Keratinocyte (primary cell): ENCODE data around the gene CYB5A. TPM values are rescaled to one million over a fixed set of nuclear protein-coding genes. Genes with fewer than 3 reads are reported as not detected.

ENCODE experiments used
- DNase-seq: peaks from one replicate; pipeline ENCODE4 v3.0.0-alpha.2; 2011; ENCODE audit warnings: low read depth, missing footprints, low spot score
- FAIRE-seq: peaks from 2 replicates; lab custom pipeline; 2011; peaks lifted over from hg19 to GRCh38; lab: Jason Lieb, UNC
- H2AFZ ChIP-seq: 2 replicates; pipeline ENCODE4 v1.6.0; 2012; ENCODE audit warnings: low read length, control low read depth, inconsistent platforms; ENCODE audit not compliant: control insufficient read depth
- H3K27ac ChIP-seq: 2 replicates; pipeline ENCODE4 v1.5.1; 2011; ENCODE audit warnings: low read length; ENCODE audit not compliant: control insufficient read depth, insufficient read depth
- H3K27me3 ChIP-seq: 3 replicates; pipeline ENCODE4 v1.6.0; 2011; ENCODE audit warnings: low read length; ENCODE audit not compliant: control insufficient read depth, insufficient read depth; ENCODE audit errors: extremely low read depth
- H3K36me3 ChIP-seq, 2 experiments: 2 replicates in 1 of 2; 3 replicates in 1 of 2; pipeline ENCODE4 v1.5.1; 2011; ENCODE audit warnings: low read length in 2 of 2, mild to moderate bottlenecking in 1 of 2; ENCODE audit not compliant: control insufficient read depth in 2 of 2, insufficient read depth in 2 of 2; ENCODE audit errors: extremely low read depth in 1 of 2
- H3K4me1 ChIP-seq: 3 replicates; pipeline ENCODE4 v1.5.1; 2011; ENCODE audit warnings: low read length; ENCODE audit not compliant: control insufficient read depth, insufficient read depth; ENCODE audit errors: extremely low read depth
- H3K4me2 ChIP-seq: 3 replicates; pipeline ENCODE4 v1.6.0; 2011; ENCODE audit warnings: low read depth, low read length; ENCODE audit not compliant: control insufficient read depth, insufficient read depth; ENCODE audit errors: extremely low read depth
- H3K4me3 ChIP-seq, 3 experiments: fragments of 200-600 bp in 1 of 3; sonication (generic) in 1 of 3; 2 replicates in 2 of 3; 3 replicates in 1 of 3; pipeline ENCODE4 v1.5.1; 2011 to 2016; ENCODE audit warnings: low read length in 3 of 3, mild to moderate bottlenecking in 3 of 3, control low read depth in 2 of 3, inconsistent platforms in 1 of 3, low read depth in 1 of 3, mixed read lengths in 1 of 3, mixed run types in 1 of 3, moderate library complexity in 1 of 3; ENCODE audit not compliant: control insufficient read depth in 2 of 3, insufficient read depth in 2 of 3; ENCODE audit errors: extremely low read depth in 1 of 3
- H3K79me2 ChIP-seq: 2 replicates; pipeline ENCODE4 v1.6.0; 2012; ENCODE audit warnings: low read length; ENCODE audit not compliant: control insufficient read depth, insufficient read depth
- H3K9ac ChIP-seq: 3 replicates; pipeline ENCODE4 v1.6.0; 2011; ENCODE audit warnings: low read length; ENCODE audit not compliant: control insufficient read depth, insufficient read depth; ENCODE audit errors: extremely low read depth
- H3K9me1 ChIP-seq: 3 replicates; pipeline ENCODE4 v1.6.0; 2011; ENCODE audit warnings: low read length; ENCODE audit not compliant: control insufficient read depth, insufficient read depth; ENCODE audit errors: extremely low read depth
- H3K9me3 ChIP-seq: 2 replicates; pipeline ENCODE4 v1.5.1; 2012; ENCODE audit warnings: low read depth, low read length; ENCODE audit not compliant: control insufficient read depth
- H4K20me1 ChIP-seq: 3 replicates; pipeline ENCODE4 v1.6.0; 2011; ENCODE audit warnings: low read length; ENCODE audit not compliant: control insufficient read depth, insufficient read depth; ENCODE audit errors: extremely low read depth
- EZH2 ChIP-seq: IDR thresholded peaks from one replicate; pipeline ENCODE4 v1.6.1; 2012; ENCODE audit warnings: inconsistent platforms, mild to moderate bottlenecking, low read length, moderate library complexity
- dilution Hi-C: fragments of 300-500 bp; cut with MboI; formaldehyde crosslinking; loops from one replicate; pipeline ENCODE4 v1.7.0; 2020; ENCODE audit warnings: low sequenced_read_pairs; ENCODE audit not compliant: extremely low pct_ligation_motif_present
- polyA plus RNA-seq, 5 experiments: library from polyadenylated mRNA; depleted of rRNA in 3 of 5; stranded (reverse) in 3 of 5; stranded (forward) in 1 of 5; unstranded in 1 of 5; fragments of >200 nt; gene quantifications; 1 replicate in 1 of 5; 2 replicates in 3 of 5; 3 replicates in 1 of 5; pipeline versions ENCODE4 v1.2.1 to v1.2.3, GENCODE V29; 2011 to 2012; ENCODE audit warnings: missing spikeins in 2 of 5, low read depth in 1 of 5, low replicate concordance in 1 of 5
- TF ChIP-seq, protein P1 (sequence below), 3 experiments: IDR thresholded peaks in 1 of 3; conservative IDR thresholded peaks in 1 of 3; optimal IDR thresholded peaks in 1 of 3; 2 replicates in 2 of 3; 3 replicates in 1 of 3; pipeline versions ENCODE3 to v1.5.1; 2011; ENCODE audit warnings: low read length in 3 of 3, mild to moderate bottlenecking in 3 of 3, moderate library complexity in 2 of 3, control low read depth in 1 of 3, inconsistent platforms in 1 of 3; ENCODE audit not compliant: insufficient read depth in 2 of 3; ENCODE audit errors: extremely low read depth in 1 of 3

The CYB5A gene
- polyA plus RNA-seq, 1 donor (not counting 4 experiments of a cell fraction or from before 2014, with no cell fraction given), result 49.4 TPM

- no peak overlapping the region for H3K27ac ChIP-seq
- no peaks in the 10 kb centered on the region for H3K36me3 ChIP-seq
- H3K27me3 ChIP-seq, result no peaks in the 10 kb centered on the region
- no peaks in the 10 kb centered on the region for H4K20me1 ChIP-seq
- no peak overlapping the region for H2AFZ ChIP-seq
- no peaks in the 10 kb centered on the region for H3K4me1 ChIP-seq
- TF ChIP-seq EZH2, result no peak
- TF ChIP-seq, protein P1, sequence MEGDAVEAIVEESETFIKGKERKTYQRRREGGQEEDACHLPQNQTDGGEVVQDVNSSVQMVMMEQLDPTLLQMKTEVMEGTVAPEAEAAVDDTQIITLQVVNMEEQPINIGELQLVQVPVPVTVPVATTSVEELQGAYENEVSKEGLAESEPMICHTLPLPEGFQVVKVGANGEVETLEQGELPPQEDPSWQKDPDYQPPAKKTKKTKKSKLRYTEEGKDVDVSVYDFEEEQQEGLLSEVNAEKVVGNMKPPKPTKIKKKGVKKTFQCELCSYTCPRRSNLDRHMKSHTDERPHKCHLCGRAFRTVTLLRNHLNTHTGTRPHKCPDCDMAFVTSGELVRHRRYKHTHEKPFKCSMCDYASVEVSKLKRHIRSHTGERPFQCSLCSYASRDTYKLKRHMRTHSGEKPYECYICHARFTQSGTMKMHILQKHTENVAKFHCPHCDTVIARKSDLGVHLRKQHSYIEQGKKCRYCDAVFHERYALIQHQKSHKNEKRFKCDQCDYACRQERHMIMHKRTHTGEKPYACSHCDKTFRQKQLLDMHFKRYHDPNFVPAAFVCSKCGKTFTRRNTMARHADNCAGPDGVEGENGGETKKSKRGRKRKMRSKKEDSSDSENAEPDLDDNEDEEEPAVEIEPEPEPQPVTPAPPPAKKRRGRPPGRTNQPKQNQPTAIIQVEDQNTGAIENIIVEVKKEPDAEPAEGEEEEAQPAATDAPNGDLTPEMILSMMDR (optimal IDR thresholded peaks at IDR 0.05 in 1 of 3, IDR thresholded peaks at IDR 0.05 in 1 of 3, conservative IDR thresholded peaks at IDR 0.05 in 1 of 3; ENCODE audit: extremely low read depth in 1 of 3, insufficient read depth in 2 of 3, low read length in 3 of 3), result no peak
- no peaks in the 10 kb centered on the region for H3K79me2 ChIP-seq
- H3K4me2 ChIP-seq, result no peak overlapping the region
- FAIRE-seq, result no peak
- no peak overlapping the region for H3K4me3 ChIP-seq
- dilution Hi-C loops, result no loop called here
- no peaks in the 10 kb centered on the region for H3K9me3 ChIP-seq
- no peaks in the 10 kb centered on the region for H3K9me1 ChIP-seq
- no peak overlapping the region for H3K9ac ChIP-seq
- no peak for DNase-seq
These were observed 40.3 kb downstream of the CYB5A start for GRCh38 chr18:74251297-74252038.

- Histone ChIP-seq H3K4me2 (no peak overlapping the region), H3K36me3 (no peaks in the 10 kb centered on the region), H3K4me1 (no peaks in the 10 kb centered on the region), H3K27me3 (no peaks in the 10 kb centered on the region), H3K27ac (no peak overlapping the region), H3K9ac (no peak overlapping the region), H2AFZ (no peak overlapping the region), H4K20me1 (no peaks in the 10 kb centered on the region), H3K4me3 (no peak overlapping the region), H3K79me2 (no peaks in the 10 kb centered on the region), H3K9me1 (no peaks in the 10 kb centered on the region), H3K9me3 (no peaks in the 10 kb centered on the region)
- DNase-seq (no peak), FAIRE-seq (no peak)
- dilution Hi-C loops, result no loop called here
- TF ChIP-seq EZH2, result no peak
- TF ChIP-seq, protein P1 (optimal IDR thresholded peaks at IDR 0.05 in 1 of 3, IDR thresholded peaks at IDR 0.05 in 1 of 3, conservative IDR thresholded peaks at IDR 0.05 in 1 of 3; ENCODE audit: extremely low read depth in 1 of 3, insufficient read depth in 2 of 3, low read length in 3 of 3), result no peak
These were observed 41.6 kb downstream of the CYB5A start for GRCh38 chr18:74250131-74250530.
